ENCODE results near the gene ARHGEF16. TPM values are rescaled to one million over a fixed set of nuclear protein-coding genes. Genes with fewer than 3 reads are reported as not detected.

ARHGEF16 gene
- total RNA-seq, 4 donors from 2014 or later, result 5.9 to 13.6 (median 8.4) TPM

DNA sequence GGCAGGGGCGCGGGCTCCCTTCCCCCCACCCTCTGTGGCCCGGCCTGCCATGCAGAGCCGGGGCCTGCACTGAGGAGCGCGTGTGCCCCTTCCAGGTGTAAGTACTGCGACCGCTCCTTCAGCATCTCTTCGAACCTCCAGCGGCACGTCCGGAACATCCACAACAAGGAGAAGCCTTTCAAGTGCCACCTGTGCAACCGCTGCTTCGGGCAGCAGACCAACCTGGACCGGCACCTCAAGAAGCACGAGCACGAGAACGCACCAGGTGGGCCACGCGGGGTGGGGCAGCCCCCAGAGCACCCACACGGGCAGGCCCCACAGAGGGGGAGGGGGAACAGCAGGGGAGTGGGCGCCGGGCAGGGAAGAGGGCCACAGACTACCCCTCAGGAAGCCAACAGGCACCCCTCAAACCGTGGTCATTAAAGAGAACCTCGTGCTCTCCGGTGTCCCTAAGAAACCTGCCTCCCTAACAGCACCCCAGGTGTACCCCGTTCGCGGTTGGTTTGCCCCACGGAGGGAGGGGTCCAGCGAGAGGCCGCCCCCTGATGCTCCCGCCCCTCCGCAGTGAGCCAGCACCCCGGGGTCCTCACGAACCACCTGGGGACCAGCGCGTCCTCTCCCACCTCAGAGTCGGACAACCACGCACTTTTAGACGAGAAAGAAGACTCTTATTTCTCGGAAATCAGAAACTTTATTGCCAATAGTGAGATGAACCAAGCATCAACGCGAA, 28.8 kb upstream of the ARHGEF16 start:
- 89% methylated on average over 31 of the region's 44 CpGs for WGBS
- no peak overlapping the region for H3K4me3 ChIP-seq
- H3K9me3 ChIP-seq, result no peaks in the 10 kb centered on the region
- peaks cover 25% of the 10 kb centered on the region for H3K27me3 ChIP-seq
- TF ChIP-seq POLR2A (IDR thresholded peaks at IDR 0.05), result no peak
- no peak for TF ChIP-seq EP300 (IDR thresholded peaks at IDR 0.05)
- TF ChIP-seq POLR2AphosphoS5 (IDR thresholded peaks at IDR 0.05), result no peak
- TF ChIP-seq, protein P1, sequence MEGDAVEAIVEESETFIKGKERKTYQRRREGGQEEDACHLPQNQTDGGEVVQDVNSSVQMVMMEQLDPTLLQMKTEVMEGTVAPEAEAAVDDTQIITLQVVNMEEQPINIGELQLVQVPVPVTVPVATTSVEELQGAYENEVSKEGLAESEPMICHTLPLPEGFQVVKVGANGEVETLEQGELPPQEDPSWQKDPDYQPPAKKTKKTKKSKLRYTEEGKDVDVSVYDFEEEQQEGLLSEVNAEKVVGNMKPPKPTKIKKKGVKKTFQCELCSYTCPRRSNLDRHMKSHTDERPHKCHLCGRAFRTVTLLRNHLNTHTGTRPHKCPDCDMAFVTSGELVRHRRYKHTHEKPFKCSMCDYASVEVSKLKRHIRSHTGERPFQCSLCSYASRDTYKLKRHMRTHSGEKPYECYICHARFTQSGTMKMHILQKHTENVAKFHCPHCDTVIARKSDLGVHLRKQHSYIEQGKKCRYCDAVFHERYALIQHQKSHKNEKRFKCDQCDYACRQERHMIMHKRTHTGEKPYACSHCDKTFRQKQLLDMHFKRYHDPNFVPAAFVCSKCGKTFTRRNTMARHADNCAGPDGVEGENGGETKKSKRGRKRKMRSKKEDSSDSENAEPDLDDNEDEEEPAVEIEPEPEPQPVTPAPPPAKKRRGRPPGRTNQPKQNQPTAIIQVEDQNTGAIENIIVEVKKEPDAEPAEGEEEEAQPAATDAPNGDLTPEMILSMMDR (IDR thresholded peaks at IDR 0.05), result no peak
- no peak overlapping the region for H3K27ac ChIP-seq
- no peak for DNase-seq (ENCODE audit: low spot score in 2 of 2)
- H3K4me1 ChIP-seq, result peaks cover 17% of the 10 kb centered on the region
- H3K36me3 ChIP-seq, result no peaks in the 10 kb centered on the region

DNA sequence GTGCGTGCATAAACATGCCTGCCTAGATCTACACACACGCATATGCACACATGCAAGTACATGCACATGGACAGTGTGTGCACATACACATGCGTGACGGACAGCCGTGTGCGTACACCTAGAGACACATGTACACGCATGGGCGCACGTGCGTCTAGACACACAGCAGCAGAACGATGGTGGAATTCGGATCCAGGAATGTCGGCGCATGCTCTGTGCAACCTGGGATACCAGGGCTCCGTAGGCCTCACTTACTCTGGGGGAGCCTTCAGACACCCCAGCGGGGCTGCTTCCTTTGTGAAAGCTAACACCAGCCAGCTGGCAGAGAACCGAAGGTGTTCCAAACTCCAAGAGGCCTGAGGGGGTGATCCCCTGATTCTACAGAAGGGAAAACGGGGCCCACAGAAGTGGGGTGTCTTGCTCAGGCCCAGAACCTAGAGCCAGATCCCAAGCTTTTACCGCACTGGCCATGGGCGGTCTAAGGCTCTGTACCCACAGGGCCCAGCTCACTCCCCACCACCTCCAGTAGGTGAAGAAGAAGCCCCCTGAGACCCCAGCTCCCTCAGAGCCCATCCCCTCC, 27.4 kb upstream of the ARHGEF16 start:
- Histone ChIP-seq H3K27me3 (peaks cover 27% of the 10 kb centered on the region), H3K4me3 (no peak overlapping the region), H3K4me1 (peaks cover 17% of the 10 kb centered on the region), H3K36me3 (no peaks in the 10 kb centered on the region), H3K27ac (no peak overlapping the region), H3K9me3 (no peaks in the 10 kb centered on the region)
- TF ChIP-seq, protein P1 (IDR thresholded peaks at IDR 0.05), result no peak
- TF ChIP-seq POLR2A (IDR thresholded peaks at IDR 0.05) (no peak), POLR2AphosphoS5 (IDR thresholded peaks at IDR 0.05) (no peak), EP300 (IDR thresholded peaks at IDR 0.05) (no peak)
- 84% methylated on average over 8 of the region's 20 CpGs for WGBS
- DNase-seq (ENCODE audit: low spot score in 2 of 2), result no peak

DNA sequence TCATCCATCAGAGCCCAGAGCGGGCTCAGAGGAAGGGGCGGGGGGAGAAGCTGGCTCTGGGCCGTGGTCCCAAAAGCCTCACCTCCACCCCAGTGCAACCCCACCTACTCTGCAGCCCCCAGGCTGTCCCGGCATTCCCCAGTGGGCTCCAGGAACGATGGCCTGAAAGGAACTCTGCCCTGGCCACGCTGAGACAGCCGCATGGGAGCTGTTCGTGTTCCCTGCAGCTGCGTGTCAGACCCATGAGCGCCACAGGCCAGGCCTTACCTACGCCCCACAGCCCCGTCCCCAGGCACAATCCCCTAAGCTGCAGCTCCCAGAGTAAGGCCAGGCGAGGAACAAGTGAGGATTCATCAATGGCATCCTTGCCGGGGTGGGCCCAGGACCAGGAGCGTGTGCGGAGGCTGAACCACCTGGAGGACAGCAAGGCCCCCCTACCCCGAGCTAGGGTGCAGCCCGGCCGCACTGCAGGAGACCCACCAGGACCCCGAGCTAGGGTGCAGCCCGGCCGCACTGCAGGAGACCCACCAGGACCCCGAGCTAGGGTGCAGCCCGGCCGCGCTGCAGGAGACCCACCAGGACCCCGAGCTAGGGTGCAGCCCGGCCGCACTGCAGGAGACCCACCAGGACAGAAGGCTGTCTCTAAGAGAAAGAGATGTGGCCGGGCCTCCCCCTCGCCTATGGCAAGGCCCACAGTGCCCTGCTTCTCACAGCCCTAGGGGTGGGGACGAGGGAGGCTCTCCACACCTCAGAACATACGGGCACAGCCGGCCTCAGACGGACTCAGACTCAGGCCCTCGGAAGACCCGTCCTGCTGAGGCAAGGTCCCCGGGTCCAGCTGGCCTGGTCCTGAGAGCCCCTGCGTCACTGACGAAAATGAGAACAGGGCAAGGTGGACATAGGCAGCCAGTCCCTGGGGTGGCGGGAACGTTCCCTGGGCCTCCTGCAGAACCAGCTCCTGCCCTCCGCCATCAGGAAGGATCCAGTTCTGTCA, 26.5 kb upstream of the ARHGEF16 start:
- no peak for DNase-seq (ENCODE audit: low spot score in 2 of 2)
- H3K4me3 ChIP-seq, result no peak overlapping the region
- H3K27me3 ChIP-seq, result peaks cover 33% of the 10 kb centered on the region
- no peaks in the 10 kb centered on the region for H3K9me3 ChIP-seq
- no peaks in the 10 kb centered on the region for H3K36me3 ChIP-seq
- H3K4me1 ChIP-seq, result peaks cover 17% of the 10 kb centered on the region
- WGBS, result 87% methylated on average over 3 of the region's 43 CpGs
- TF ChIP-seq, protein P1 (IDR thresholded peaks at IDR 0.05), result no peak
- TF ChIP-seq EP300 (IDR thresholded peaks at IDR 0.05), result no peak
- no peak for TF ChIP-seq POLR2AphosphoS5 (IDR thresholded peaks at IDR 0.05)
- no peak for TF ChIP-seq POLR2A (IDR thresholded peaks at IDR 0.05)
- no peak overlapping the region for H3K27ac ChIP-seq

DNA sequence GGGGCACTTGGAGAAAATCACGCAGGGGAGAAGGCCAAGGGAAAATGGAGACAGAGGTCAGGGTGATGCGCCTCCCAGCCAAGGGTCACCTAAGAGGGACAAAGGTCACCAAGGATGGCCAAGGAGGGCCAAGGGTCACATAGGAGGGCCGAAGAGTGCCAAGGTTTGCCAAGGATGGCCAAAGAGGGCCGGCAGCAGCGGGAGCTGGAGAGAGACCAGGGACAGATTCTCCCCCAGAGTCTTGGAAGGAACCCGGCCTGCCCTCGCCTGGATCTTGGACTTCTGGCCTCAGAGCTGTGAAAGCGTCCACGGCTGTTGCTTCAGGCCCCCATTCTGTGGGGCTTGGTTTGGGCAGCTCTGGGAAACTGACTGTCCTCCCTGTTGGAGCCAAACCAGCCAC, 25.6 kb upstream of the ARHGEF16 start:
- no peak overlapping the region for H3K4me3 ChIP-seq
- WGBS, result 89% methylated on average over 9 of the region's 9 CpGs
- H3K9me3 ChIP-seq, result no peaks in the 10 kb centered on the region
- H3K36me3 ChIP-seq, result no peaks in the 10 kb centered on the region
- H3K27me3 ChIP-seq, result peaks cover 33% of the 10 kb centered on the region
- DNase-seq (ENCODE audit: low spot score in 2 of 2), result no peak
- H3K4me1 ChIP-seq, result peaks cover 9% of the 10 kb centered on the region
- TF ChIP-seq, protein P1 (IDR thresholded peaks at IDR 0.05), result no peak
- TF ChIP-seq EP300 (IDR thresholded peaks at IDR 0.05) (no peak), POLR2A (IDR thresholded peaks at IDR 0.05) (no peak), POLR2AphosphoS5 (IDR thresholded peaks at IDR 0.05) (no peak)
- no peak overlapping the region for H3K27ac ChIP-seq

Data from suprapubic skin (tissue), 4 donors.